Body of pancreas (tissue), 4 donors: ENCODE results near the gene MS4A13. TPM values are rescaled to one million over a fixed set of nuclear protein-coding genes. Genes with fewer than 3 reads are reported as not detected.

ENCODE experiments used
- ATAC-seq: fragments of 150-250 bp; one replicate; pipeline ENCODE4 v1.9.1; 2016
- DNase-seq, 4 donors: peaks; one replicate each; pipeline ENCODE4 v3.0.0-alpha.2; 2019
- H3K27ac ChIP-seq, 4 donors: fragments of 200-600 bp; sonication (generic); 1 replicate in 3 of 4; 2 replicates in 1 of 4; pipeline versions ENCODE4 v1.5.1 to v1.6.1; 2016 to 2019; ENCODE audit warnings: mild to moderate bottlenecking in 1 of 4, mixed read lengths in 1 of 4, moderate library complexity in 1 of 4
- H3K27me3 ChIP-seq, 2 donors: fragments of 200-600 bp; sonication (generic); one replicate each; pipeline ENCODE4 v1.6.0; 2016; ENCODE audit warnings: mild to moderate bottlenecking in 1 of 2
- H3K36me3 ChIP-seq, 2 donors: fragments of 200-600 bp; sonication (generic); replicated peaks in 1 of 2; 2 replicates each; pipeline ENCODE4 v1.5.1; 2016; ENCODE audit warnings: low read depth in 2 of 2; ENCODE audit not compliant: insufficient read depth in 1 of 2
- H3K4me1 ChIP-seq: fragments of 200-600 bp; sonication (generic); one replicate; pipeline ENCODE4 v1.6.0; 2016
- H3K4me3 ChIP-seq, 2 donors: fragments of 200-600 bp; sonication (generic); 1 replicate in 1 of 2; 2 replicates in 1 of 2; pipeline ENCODE4 v1.5.1; 2016 to 2019
- H3K9me3 ChIP-seq, 3 donors: fragments of 200-600 bp; sonication (generic); 1 replicate in 2 of 3; 2 replicates in 1 of 3; pipeline ENCODE4 v1.5.1; 2016
- POLR2A ChIP-seq, 3 donors: fragments of 450-650 bp; IDR thresholded peaks; one replicate each; pipeline ENCODE4 v1.6.1; 2016; ENCODE audit warnings: antibody characterized with exemption in 3 of 3, mild to moderate bottlenecking in 2 of 3
- WGBS, 2 donors: methylation state at CpG; one replicate each; pipeline ENCODE4 v1.1.5; 2017; 5-methylcytosine and 5-hydroxymethylcytosine counted together
- intact Hi-C: fragments of 100-400 bp; cut with DNase I; formaldehyde crosslinking; loops from one replicate; pipeline ENCODE4 v1.15.1; 2023
- total RNA-seq, 2 donors: library from RNA; depleted of rRNA; stranded (reverse); fragments of >200 nt; gene quantifications; one replicate each; pipeline ENCODE4 v1.1.0, GENCODE V29; 2016
- TF ChIP-seq, protein P1 (sequence below), 7 experiments: fragments of 450-650 bp in 4 of 7; fragments of 200-600 bp in 3 of 7; sonication (generic) in 3 of 7; IDR thresholded peaks; one replicate each; pipeline ENCODE4 v1.5.1; 2016 to 2019; ENCODE audit warnings: antibody characterized with exemption in 7 of 7

The MS4A13 gene
- total RNA-seq, 2 donors from 2014 or later: not detected

DNA sequence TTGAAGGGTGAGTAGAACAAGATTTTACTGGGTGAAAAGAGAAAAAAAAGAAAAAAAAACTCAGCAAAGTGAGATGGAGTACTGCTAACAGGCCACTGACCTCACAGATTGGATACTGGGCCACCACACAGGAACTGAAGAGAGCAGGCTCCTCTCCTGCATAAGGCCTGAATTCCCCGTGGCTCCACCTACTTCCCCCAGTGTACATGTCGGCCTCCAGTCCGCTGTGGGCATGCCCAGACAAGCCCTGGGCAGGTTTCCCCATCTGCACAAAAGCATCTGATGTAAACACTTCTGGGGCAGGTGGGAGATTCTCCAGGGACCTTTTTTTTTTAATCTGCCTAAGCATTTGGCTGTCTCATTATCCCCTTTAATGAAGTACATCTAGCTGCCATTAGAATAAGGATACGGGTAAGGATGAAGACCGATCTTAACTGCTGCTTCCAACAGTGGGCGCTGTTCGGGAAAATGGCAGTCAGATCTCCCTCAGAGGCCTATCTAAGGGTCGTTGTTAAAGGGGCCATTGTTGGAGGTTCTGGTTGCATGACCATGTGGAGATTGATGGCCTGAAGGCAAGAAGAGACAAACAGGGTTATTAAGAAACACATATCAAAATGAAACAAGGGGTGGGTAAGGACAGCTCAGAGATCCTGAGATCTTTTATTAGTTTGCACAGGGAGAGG is 48.5 kb downstream of the MS4A13 start:
- intact Hi-C loops: no loop called here
- Histone ChIP-seq H3K9me3 (no peaks in the 10 kb centered on the region), H3K27ac (no peak overlapping the region), H3K4me1 (no peaks in the 10 kb centered on the region), H3K36me3 (no peaks in the 10 kb centered on the region), H3K27me3 (no peaks in the 10 kb centered on the region), H3K4me3 (no peak overlapping the region)
- ATAC-seq: no peak
- TF ChIP-seq POLR2A (IDR thresholded peaks at IDR 0.05): no peak
- TF ChIP-seq, protein P1, sequence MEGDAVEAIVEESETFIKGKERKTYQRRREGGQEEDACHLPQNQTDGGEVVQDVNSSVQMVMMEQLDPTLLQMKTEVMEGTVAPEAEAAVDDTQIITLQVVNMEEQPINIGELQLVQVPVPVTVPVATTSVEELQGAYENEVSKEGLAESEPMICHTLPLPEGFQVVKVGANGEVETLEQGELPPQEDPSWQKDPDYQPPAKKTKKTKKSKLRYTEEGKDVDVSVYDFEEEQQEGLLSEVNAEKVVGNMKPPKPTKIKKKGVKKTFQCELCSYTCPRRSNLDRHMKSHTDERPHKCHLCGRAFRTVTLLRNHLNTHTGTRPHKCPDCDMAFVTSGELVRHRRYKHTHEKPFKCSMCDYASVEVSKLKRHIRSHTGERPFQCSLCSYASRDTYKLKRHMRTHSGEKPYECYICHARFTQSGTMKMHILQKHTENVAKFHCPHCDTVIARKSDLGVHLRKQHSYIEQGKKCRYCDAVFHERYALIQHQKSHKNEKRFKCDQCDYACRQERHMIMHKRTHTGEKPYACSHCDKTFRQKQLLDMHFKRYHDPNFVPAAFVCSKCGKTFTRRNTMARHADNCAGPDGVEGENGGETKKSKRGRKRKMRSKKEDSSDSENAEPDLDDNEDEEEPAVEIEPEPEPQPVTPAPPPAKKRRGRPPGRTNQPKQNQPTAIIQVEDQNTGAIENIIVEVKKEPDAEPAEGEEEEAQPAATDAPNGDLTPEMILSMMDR (IDR thresholded peaks at IDR 0.05): no peak
- no peak for DNase-seq
- WGBS, 2 donors: 53 to 62% methylated on average over 8 of the region's 8 CpGs

DNA sequence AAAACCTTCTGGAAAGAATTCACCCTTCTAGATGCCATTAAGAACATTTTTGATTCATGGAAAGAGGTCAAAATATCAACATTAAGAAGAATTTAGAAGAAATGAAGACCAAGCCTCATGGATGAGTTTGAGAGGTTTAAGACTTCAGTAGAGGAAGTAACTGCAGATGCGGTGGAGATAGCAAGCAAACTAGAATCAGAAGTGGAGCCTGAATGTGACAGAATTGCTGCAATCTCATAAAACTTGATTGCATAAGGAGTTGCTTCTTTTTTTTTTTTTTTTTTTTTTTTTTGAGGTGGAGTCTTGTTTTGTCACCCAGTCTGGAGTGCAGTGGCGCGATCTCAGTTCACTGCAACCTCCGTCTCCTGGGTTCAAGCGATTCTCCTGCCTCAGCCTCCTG is 51.6 kb downstream of the MS4A13 start:
- intact Hi-C loops: no loop called here

DNA sequence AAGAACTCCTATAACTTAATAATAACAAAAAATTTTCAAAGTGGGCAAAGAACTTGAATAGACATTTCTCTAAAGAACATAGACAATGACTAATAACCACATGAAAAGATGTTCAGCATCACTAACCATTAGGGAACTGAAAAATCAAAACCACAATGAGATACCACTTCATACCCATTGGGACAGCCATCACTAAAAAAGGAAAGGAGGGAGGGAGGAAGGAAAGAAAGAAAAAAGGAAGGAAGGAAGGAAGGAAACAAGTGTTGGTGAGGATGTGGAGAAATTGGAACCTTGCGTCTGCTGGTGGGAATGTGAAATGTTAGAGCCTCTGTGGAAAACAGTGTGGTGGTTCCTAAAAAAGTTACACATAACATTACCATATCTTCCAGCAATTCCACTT is 55.8 kb downstream of the MS4A13 start:
- DNase-seq (no peak), ATAC-seq (no peak)
- H3K4me3 ChIP-seq: no peak overlapping the region
- H3K36me3 ChIP-seq: no peaks in the 10 kb centered on the region
- TF ChIP-seq, protein P1 (IDR thresholded peaks at IDR 0.05): no peak
- TF ChIP-seq POLR2A (IDR thresholded peaks at IDR 0.05): no peak
- intact Hi-C loops: no loop called here
- WGBS, 2 donors: 31 to 75% methylated on average over 1 of the region's 1 CpG
- H3K4me1 ChIP-seq: no peaks in the 10 kb centered on the region
- H3K9me3 ChIP-seq: no peaks in the 10 kb centered on the region
- no peaks in the 10 kb centered on the region for H3K27me3 ChIP-seq
- H3K27ac ChIP-seq: no peak overlapping the region

More for the DNA sequence above, 51.6 kb downstream of the MS4A13 start:
- TF ChIP-seq, protein P1 (IDR thresholded peaks at IDR 0.05): no peak
- TF ChIP-seq POLR2A (IDR thresholded peaks at IDR 0.05): no peak
- no peak overlapping the region for H3K27ac ChIP-seq
- 81 to 93% methylated on average over 5 of the region's 5 CpGs for WGBS, 2 donors
- H3K9me3 ChIP-seq: no peaks in the 10 kb centered on the region
- no peaks in the 10 kb centered on the region for H3K4me1 ChIP-seq
- no peak overlapping the region for H3K4me3 ChIP-seq
- no peaks in the 10 kb centered on the region for H3K36me3 ChIP-seq
- DNase-seq: no peak
- no peak for ATAC-seq
- H3K27me3 ChIP-seq: no peaks in the 10 kb centered on the region

DNA sequence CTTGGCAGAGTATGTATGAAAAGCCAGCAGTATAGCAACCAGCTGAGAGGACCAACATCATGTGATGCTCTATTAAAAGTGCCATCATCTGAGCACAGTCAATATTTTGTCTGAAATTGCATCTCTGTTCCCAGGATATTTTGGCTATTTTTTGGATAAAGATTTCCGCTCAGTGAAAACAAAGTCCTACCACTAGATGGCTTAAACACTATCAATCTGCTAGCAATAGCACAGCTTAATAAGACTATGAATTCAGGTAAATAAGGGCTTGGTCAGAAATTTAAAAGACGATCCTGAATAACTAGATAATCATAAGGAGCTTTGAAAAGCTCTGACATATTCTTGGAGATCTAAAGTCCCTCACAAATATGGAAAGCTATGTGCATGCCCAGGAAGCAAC is 74.4 kb downstream of the MS4A13 start:
- intact Hi-C loops: no loop called here
- Histone ChIP-seq H3K36me3 (no peaks in the 10 kb centered on the region), H3K4me1 (no peaks in the 10 kb centered on the region), H3K9me3 (no peaks in the 10 kb centered on the region), H3K4me3 (no peak overlapping the region), H3K27ac (no peak overlapping the region), H3K27me3 (no peaks in the 10 kb centered on the region)
- no peak for TF ChIP-seq POLR2A (IDR thresholded peaks at IDR 0.05)
- TF ChIP-seq, protein P1 (IDR thresholded peaks at IDR 0.05): no peak
- DNase-seq: no peak
- ATAC-seq: no peak
- WGBS, 2 donors: 70 to 77% methylated on average over 2 of the region's 2 CpGs

Other genes with a start within 250 kb of the MS4A13 start
- 10 to 100 TPM in 1 of 2 donors, 1 to 10 TPM in 1; 1.3 to 16.3 TPM for gene MS4A4A, start 234.7 kb upstream of the MS4A13 start, total RNA-seq
- not detected for gene MS4A6E, start 188.1 kb upstream of the MS4A13 start, total RNA-seq
- 10 to 100 TPM in 1 of 2 donors, 1 to 10 TPM in 1; 9.2 to 10.9 TPM for gene MS4A7, start 136.9 kb upstream of the MS4A13 start, total RNA-seq
- gene MS4A14, start 118.9 kb upstream of the MS4A13 start, total RNA-seq: 1 to 10 TPM; 1.3 TPM
- not detected for gene MS4A5, start 85.8 kb upstream of the MS4A13 start, total RNA-seq
- gene MS4A1, start 59.5 kb upstream of the MS4A13 start, total RNA-seq: not detected
- gene MS4A12, start 22.6 kb upstream of the MS4A13 start, total RNA-seq: not detected
- 1 to 10 TPM in 1 of 2 donors, not detected in 1; 6.5 TPM for gene MS4A8, start 184.2 kb downstream of the MS4A13 start, total RNA-seq
- not detected for gene MS4A18, start 209.3 kb downstream of the MS4A13 start, total RNA-seq
- not detected for gene MS4A15, start 241.5 kb downstream of the MS4A13 start, total RNA-seq